Fibroblast of pulmonary artery (primary cell): ENCODE data around the gene TOX4.

Experiments
- DNase-seq: peaks from one replicate; pipeline ENCODE4 v3.0.0-alpha.2; 2010; ENCODE audit warnings: low read depth
- H3K4me3 ChIP-seq: replicated peaks from 2 replicates; pipeline ENCODE4 v1.5.1; 2011; ENCODE audit warnings: low read depth, mild to moderate bottlenecking, control low read depth, low read length, moderate library complexity
- CTCF ChIP-seq: IDR thresholded peaks from 2 replicates; pipeline ENCODE4 v1.5.1; 2011; ENCODE audit warnings: mild to moderate bottlenecking, control low read depth, low read length, inconsistent platforms; ENCODE audit errors: missing control alignments

TOX4 gene

GRCh38 chr14:21518725-21519124 is 41.7 kb downstream of the TOX4 start:
- no peak for DNase-seq
- no peak for TF ChIP-seq CTCF
- H3K4me3 ChIP-seq = no peak overlapping the region

- no peak for DNase-seq
- TF ChIP-seq CTCF = no peak
- no peak overlapping the region for H3K4me3 ChIP-seq
Measured at GRCh38 chr14:21520767-21521166, 43.8 kb downstream of the TOX4 start.

- no peak overlapping the region for H3K4me3 ChIP-seq
- DNase-seq = peak; percentile 67
- TF ChIP-seq CTCF = no peak
Measured at GRCh38 chr14:21521501-21521900, 44.5 kb downstream of the TOX4 start.

- no peak for TF ChIP-seq CTCF
- DNase-seq = no peak
- H3K4me3 ChIP-seq = no peak overlapping the region
Measured at GRCh38 chr14:21523203-21523602, 46.2 kb downstream of the TOX4 start.

GRCh38 chr14:21524575-21525490 is 47.8 kb downstream of the TOX4 start:
- no peak for TF ChIP-seq CTCF
- DNase-seq = no peak
- H3K4me3 ChIP-seq = peak overlapping the region; percentile 70

GRCh38 chr14:21525571-21525961 is 48.6 kb downstream of the TOX4 start:
- H3K4me3 ChIP-seq = peak overlapping the region; percentile 70
- DNase-seq = no peak
- TF ChIP-seq CTCF = no peak
